ENCODE results near the gene PCDHGA1.
"Not testable (repeated sequence)": the region's sequence is repeated elsewhere in the genome, so short reads cannot be mapped to it uniquely, and the experiment has no call there.

PCDHGA1 gene

DNA sequence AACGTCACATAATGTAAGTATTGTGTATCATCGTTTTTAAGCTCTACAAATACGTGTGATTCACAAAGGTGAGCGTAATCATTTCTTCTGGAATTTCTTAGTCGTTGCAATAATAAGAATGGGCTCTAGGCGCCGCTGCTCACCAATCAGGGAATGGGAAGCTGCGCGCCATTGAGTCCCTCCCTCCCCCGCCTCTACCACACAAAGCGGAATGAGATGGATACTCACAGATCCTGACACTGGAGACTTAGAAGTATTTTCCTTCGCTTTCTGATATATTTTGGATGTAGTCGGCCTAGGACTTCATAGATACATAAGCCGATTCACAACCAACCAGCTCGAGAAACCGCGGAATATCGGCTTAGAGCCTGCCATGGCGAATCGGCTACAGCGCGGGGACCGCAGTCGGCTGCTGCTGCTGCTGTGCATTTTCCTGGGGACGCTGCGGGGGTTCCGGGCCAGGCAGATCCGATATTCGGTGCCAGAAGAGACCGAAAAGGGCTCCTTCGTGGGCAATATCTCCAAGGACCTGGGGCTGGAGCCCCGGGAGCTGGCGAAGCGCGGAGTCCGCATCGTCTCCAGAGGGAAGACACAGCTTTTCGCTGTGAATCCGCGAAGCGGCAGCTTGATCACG, 90.7 kb downstream of the PCDHGA1 start, which contains the start of gene PCDHGA11:
PCDHGA11 (plus strand) TSS at position 197 of the 634 bp plus-strand sequence; CDS start at position 374, 177 bp downstream.
- TF ChIP-seq, protein P1, sequence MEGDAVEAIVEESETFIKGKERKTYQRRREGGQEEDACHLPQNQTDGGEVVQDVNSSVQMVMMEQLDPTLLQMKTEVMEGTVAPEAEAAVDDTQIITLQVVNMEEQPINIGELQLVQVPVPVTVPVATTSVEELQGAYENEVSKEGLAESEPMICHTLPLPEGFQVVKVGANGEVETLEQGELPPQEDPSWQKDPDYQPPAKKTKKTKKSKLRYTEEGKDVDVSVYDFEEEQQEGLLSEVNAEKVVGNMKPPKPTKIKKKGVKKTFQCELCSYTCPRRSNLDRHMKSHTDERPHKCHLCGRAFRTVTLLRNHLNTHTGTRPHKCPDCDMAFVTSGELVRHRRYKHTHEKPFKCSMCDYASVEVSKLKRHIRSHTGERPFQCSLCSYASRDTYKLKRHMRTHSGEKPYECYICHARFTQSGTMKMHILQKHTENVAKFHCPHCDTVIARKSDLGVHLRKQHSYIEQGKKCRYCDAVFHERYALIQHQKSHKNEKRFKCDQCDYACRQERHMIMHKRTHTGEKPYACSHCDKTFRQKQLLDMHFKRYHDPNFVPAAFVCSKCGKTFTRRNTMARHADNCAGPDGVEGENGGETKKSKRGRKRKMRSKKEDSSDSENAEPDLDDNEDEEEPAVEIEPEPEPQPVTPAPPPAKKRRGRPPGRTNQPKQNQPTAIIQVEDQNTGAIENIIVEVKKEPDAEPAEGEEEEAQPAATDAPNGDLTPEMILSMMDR (conservative IDR thresholded peaks at IDR 0.05; ENCODE audit: low read depth, low read length): peak; percentile 62
- H3K4me3 ChIP-seq (ENCODE audit: low read length): peak within 1 kb of the TSS; percentile 53
- no peak for DNase-seq (ENCODE audit: low read depth)

DNA sequence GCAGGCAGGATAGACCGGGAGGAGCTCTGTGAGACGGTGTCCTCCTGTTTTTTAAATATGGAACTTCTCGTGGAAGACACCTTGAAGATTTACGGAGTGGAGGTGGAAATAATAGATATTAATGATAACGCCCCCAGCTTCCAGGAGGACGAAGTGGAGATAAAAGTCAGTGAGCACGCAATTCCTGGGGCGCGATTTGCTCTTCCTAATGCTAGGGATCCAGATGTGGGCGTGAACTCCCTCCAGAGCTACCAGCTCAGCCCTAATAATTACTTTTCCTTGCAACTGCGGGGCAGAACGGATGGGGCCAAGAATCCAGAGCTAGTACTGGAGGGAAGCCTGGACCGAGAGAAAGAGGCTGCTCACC, 91.2 kb downstream of the PCDHGA1 start:
- TF ChIP-seq, protein P1 (conservative IDR thresholded peaks at IDR 0.05; ENCODE audit: low read depth, low read length): no peak

DNA sequence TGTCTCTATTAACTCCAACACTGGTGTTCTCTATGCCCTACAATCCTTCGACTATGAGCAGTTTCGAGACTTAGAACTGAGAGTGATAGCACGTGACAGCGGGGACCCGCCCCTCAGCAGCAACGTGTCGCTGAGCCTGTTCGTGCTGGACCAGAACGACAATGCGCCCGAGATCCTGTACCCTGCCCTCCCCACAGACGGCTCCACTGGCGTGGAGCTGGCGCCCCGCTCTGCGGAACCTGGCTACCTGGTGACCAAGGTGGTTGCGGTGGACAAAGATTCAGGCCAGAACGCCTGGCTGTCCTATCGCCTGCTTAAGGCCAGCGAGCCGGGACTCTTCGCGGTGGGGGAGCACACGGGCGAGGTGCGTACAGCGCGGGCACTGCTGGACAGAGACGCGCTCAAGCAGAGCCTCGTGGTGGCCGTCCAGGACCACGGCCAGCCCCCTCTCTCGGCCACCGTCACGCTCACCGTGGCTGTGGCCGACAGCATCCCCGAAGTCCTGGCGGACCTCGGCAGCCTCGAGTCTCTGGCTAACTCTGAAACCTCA, 92.5 kb downstream of the PCDHGA1 start:
- DNase-seq (ENCODE audit: low read depth): no peak
- H3K4me3 ChIP-seq (ENCODE audit: low read length): no peak overlapping the region
- TF ChIP-seq, protein P1 (conservative IDR thresholded peaks at IDR 0.05; ENCODE audit: low read depth, low read length): no peak

More for the DNA sequence above, 91.2 kb downstream of the PCDHGA1 start:
- DNase-seq (ENCODE audit: low read depth): no peak
- peak overlapping the region; percentile 53 for H3K4me3 ChIP-seq (ENCODE audit: low read length)

DNA sequence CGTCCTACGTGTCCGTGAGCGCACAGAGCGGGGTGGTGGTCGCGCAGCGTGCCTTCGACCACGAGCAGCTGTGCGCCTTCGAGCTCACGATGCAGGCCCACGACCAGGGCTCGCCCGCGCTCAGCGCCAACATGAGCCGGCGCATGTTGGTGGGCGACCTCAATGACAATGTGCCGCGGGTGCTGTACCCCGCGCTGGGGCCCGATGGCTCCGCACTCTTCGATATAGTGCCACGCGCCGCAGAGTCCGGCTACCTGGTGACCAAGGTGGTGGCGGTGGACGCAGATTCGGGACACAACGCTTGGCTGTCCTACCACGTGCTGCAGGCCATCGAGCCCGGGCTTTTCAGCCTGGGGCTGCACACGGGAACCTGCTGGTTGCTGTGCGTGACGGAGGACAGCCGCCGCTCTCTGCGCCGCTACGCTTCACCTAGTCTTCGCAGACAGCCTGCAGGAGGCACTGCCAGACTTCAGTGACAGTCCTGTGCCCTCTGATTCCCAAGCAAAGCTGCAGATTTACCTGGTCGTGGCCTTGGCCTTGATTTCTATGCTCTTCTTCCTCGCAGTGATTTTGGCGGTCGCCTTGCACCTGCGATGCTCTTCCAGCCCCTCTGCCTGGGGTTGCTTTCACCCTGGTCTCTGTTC, 97.6 kb downstream of the PCDHGA1 start:
- H3K4me3 ChIP-seq (ENCODE audit: low read length): no peak overlapping the region
- TF ChIP-seq, protein P1 (conservative IDR thresholded peaks at IDR 0.05; ENCODE audit: low read depth, low read length): no peak
- no peak for DNase-seq (ENCODE audit: low read depth)

DNA sequence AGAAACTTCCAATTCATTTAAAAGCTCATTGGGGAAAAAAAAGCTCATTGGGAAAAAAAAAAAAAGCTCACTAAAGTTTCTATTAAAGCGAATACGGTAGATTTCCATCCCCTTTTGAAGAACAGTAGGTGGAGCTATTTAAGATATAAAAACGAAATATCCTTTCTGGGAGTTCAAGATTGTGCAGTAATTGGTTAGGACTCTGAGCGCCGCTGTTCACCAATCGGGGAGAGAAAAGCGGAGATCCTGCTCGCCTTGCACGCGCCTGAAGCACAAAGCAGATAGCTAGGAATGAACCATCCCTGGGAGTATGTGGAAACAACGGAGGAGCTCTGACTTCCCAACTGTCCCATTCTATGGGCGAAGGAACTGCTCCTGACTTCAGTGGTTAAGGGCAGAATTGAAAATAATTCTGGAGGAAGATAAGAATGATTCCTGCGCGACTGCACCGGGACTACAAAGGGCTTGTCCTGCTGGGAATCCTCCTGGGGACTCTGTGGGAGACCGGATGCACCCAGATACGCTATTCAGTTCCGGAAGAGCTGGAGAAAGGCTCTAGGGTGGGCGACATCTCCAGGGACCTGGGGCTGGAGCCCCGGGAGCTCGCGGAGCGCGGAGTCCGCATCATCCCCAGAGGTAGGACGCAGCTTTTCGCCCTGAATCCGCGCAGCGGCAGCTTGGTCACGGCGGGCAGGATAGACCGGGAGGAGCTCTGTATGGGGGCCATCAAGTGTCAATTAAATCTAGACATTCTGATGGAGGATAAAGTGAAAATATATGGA, 100.2 kb downstream of the PCDHGA1 start, which contains the start of gene PCDHGA12:
PCDHGA12 (plus strand) TSS at position 176 of the 782 bp plus-strand sequence; CDS start at position 429, 253 bp downstream.
- TF ChIP-seq, protein P1 (conservative IDR thresholded peaks at IDR 0.05; ENCODE audit: low read depth, low read length): peak; percentile 50
- peak within 1 kb of the TSS; percentile 26 for H3K4me3 ChIP-seq (ENCODE audit: low read length)
- DNase-seq (ENCODE audit: low read depth): peak; percentile 52

DNA sequence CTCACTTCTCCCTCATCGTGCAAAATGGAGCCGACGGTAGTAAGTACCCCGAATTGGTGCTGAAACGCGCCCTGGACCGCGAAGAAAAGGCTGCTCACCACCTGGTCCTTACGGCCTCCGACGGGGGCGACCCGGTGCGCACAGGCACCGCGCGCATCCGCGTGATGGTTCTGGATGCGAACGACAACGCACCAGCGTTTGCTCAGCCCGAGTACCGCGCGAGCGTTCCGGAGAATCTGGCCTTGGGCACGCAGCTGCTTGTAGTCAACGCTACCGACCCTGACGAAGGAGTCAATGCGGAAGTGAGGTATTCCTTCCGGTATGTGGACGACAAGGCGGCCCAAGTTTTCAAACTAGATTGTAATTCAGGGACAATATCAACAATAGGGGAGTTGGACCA, 101.0 kb downstream of the PCDHGA1 start:
- DNase-seq (ENCODE audit: low read depth): no peak
- H3K4me3 ChIP-seq (ENCODE audit: low read length): peak overlapping the region; percentile 26
- TF ChIP-seq, protein P1 (conservative IDR thresholded peaks at IDR 0.05; ENCODE audit: low read depth, low read length): no peak

DNA sequence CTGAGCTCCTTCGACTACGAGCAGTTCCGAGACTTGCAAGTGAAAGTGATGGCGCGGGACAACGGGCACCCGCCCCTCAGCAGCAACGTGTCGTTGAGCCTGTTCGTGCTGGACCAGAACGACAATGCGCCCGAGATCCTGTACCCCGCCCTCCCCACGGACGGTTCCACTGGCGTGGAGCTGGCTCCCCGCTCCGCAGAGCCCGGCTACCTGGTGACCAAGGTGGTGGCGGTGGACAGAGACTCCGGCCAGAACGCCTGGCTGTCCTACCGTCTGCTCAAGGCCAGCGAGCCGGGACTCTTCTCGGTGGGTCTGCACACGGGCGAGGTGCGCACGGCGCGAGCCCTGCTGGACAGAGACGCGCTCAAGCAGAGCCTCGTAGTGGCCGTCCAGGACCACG, 102.0 kb downstream of the PCDHGA1 start:
- not testable (repeated sequence) for H3K4me3 ChIP-seq (ENCODE audit: low read length)

DNA sequence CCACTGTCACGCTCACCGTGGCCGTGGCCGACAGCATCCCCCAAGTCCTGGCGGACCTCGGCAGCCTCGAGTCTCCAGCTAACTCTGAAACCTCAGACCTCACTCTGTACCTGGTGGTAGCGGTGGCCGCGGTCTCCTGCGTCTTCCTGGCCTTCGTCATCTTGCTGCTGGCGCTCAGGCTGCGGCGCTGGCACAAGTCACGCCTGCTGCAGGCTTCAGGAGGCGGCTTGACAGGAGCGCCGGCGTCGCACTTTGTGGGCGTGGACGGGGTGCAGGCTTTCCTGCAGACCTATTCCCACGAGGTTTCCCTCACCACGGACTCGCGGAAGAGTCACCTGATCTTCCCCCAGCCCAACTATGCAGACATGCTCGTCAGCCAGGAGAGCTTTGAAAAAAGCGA, 102.4 kb downstream of the PCDHGA1 start:
- not testable (repeated sequence) for DNase-seq (ENCODE audit: low read depth); H3K4me3 ChIP-seq (ENCODE audit: low read length)

More for the DNA sequence above, 102.0 kb downstream of the PCDHGA1 start:
- DNase-seq (ENCODE audit: low read depth): not testable (repeated sequence)

Measured in retinal pigment epithelial cell (primary cell).